HepG2 (cell line): Measurements from ENCODE around the gene ITCH. TPM values are rescaled to one million over a fixed set of nuclear protein-coding genes. Genes with fewer than 3 reads are reported as not detected.

Experiments used
- ARNTL ChIP-seq: sonication (generic); formaldehyde crosslinking; IDR thresholded peaks from 2 replicates; pipeline ENCODE4 v1.4.0; 2020; ENCODE audit warnings: mild to moderate bottlenecking, missing genetic modification reagents
- FOXP1 ChIP-seq, 2 experiments: fragments of 450-650 bp in 1 of 2; IDR thresholded peaks; 2 replicates each; pipeline ENCODE4 v1.6.1; 2017 to 2018; ENCODE audit warnings: antibody characterized with exemption in 1 of 2
- HNRNPLL ChIP-seq: fragments of 200-400 bp; formaldehyde crosslinking; IDR thresholded peaks from 2 replicates; pipeline ENCODE4 v1.6.1; 2017; ENCODE audit warnings: mild to moderate bottlenecking, low read depth, low read length; ENCODE audit not compliant: poor library complexity, severe bottlenecking
- MEIS1 ChIP-seq: sonication (generic); formaldehyde crosslinking; IDR thresholded peaks from 2 replicates; pipeline ENCODE4 v1.9.0; 2021; ENCODE audit warnings: mild to moderate bottlenecking, missing genetic modification reagents, moderate library complexity, borderline replicate concordance
- MTA1 ChIP-seq: sonication (generic); formaldehyde crosslinking; IDR thresholded peaks from 2 replicates; pipeline ENCODE4 v1.4.0; 2020; ENCODE audit warnings: missing genetic modification reagents, mild to moderate bottlenecking, borderline replicate concordance
- MYC ChIP-seq: sonication (generic); formaldehyde crosslinking; IDR thresholded peaks from 2 replicates; pipeline ENCODE4 v1.9.0; 2021; ENCODE audit warnings: missing genetic modification reagents, borderline replicate concordance
- TMF1 ChIP-seq: sonication (generic); formaldehyde crosslinking; IDR thresholded peaks from 2 replicates; pipeline ENCODE4 v1.8.1; 2022; ENCODE audit warnings: low read depth, missing genetic modification reagents
- ZBTB3 ChIP-seq: sonication (generic); formaldehyde crosslinking; IDR thresholded peaks from 2 replicates; pipeline ENCODE4 v1.4.0; 2020; ENCODE audit warnings: low read depth, mild to moderate bottlenecking, moderate library complexity, missing genetic modification reagents, borderline replicate concordance
- ZIK1 ChIP-seq: sonication (generic); formaldehyde crosslinking; IDR thresholded peaks from 2 replicates; pipeline ENCODE4 v1.5.0; 2020; ENCODE audit warnings: mild to moderate bottlenecking, low read depth, missing genetic modification reagents, borderline replicate concordance
- ZNF546 ChIP-seq: sonication (generic); formaldehyde crosslinking; conservative IDR thresholded peaks from 2 replicates; pipeline ENCODE4 v1.8.1; 2023; ENCODE audit warnings: mild to moderate bottlenecking, missing genetic modification reagents
- ZNF644 ChIP-seq: IDR thresholded peaks from 2 replicates; pipeline ENCODE4 v1.6.1; 2016; ENCODE audit warnings: low read depth
- polyA plus RNA-seq, 8 experiments: library from polyadenylated mRNA; depleted of rRNA in 3 of 8; stranded (reverse) in 7 of 8; unstranded in 1 of 8; fragments of >200 nt; fragmentation: Illumina TruSeq in 4 of 8; extraction: Trizol in 4 of 8; gene quantifications; 2 replicates each; pipeline versions ENCODE4 v1.2.1 to v1.2.3, GENCODE V29; 2011 to 2016; ENCODE audit warnings: low read depth in 4 of 8, missing spikeins in 1 of 8, mixed read lengths in 1 of 8; ENCODE audit not compliant: insufficient read depth in 1 of 8
- total RNA-seq, 5 experiments: library from RNA; depleted of rRNA; stranded (reverse); fragments of >200 nt; fragmentation: Illumina TruSeq; extraction: Trizol; gene quantifications; 2 replicates each; pipeline ENCODE4 v1.2.3, GENCODE V29; 2016; ENCODE audit warnings: low read depth in 1 of 5
- TF ChIP-seq, protein P1 (sequence below): sonication (generic); formaldehyde crosslinking; IDR thresholded peaks from 2 replicates; pipeline ENCODE4 v1.4.0; 2020; ENCODE audit warnings: mild to moderate bottlenecking, missing genetic modification reagents, borderline replicate concordance
- TF ChIP-seq, protein P2 (sequence below): sonication (generic); formaldehyde crosslinking; IDR thresholded peaks from 2 replicates; pipeline ENCODE4 v1.5.0; 2020; ENCODE audit warnings: missing genetic modification reagents

ITCH gene
- total and polyA plus RNA-seq, 2 of the 13 experiments (the other 11 are each of a cell fraction or from before 2014, with no cell fraction given) = 20.5 to 112 TPM

DNA sequence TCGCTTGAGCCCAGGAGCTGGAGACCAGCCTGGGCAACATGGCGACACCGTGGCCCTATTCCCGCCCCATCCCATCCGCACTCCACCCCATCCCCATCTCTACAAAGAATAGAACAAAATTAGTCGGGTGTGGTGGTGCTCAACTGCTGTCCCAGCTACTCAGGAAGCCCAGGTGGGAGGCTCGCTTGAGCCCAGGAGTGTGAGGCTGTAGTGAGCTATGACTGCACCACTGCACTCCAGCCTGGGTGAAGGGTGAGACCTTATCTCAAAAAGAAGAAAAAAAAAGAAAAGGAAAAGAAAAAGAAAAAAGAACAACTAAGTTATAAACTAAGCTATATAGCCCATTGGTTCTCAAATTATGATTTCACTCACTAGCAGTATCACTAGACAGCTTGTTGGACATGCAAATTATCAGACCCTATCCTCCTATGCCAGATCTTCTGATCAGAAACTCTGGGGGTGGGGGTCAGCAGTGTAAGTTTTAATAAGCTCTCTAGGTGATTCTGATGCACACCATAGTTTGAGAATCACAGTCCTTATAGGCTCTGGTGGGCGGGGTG, 491 bp upstream of the ITCH start (continued):
- TF ChIP-seq, protein P1, sequence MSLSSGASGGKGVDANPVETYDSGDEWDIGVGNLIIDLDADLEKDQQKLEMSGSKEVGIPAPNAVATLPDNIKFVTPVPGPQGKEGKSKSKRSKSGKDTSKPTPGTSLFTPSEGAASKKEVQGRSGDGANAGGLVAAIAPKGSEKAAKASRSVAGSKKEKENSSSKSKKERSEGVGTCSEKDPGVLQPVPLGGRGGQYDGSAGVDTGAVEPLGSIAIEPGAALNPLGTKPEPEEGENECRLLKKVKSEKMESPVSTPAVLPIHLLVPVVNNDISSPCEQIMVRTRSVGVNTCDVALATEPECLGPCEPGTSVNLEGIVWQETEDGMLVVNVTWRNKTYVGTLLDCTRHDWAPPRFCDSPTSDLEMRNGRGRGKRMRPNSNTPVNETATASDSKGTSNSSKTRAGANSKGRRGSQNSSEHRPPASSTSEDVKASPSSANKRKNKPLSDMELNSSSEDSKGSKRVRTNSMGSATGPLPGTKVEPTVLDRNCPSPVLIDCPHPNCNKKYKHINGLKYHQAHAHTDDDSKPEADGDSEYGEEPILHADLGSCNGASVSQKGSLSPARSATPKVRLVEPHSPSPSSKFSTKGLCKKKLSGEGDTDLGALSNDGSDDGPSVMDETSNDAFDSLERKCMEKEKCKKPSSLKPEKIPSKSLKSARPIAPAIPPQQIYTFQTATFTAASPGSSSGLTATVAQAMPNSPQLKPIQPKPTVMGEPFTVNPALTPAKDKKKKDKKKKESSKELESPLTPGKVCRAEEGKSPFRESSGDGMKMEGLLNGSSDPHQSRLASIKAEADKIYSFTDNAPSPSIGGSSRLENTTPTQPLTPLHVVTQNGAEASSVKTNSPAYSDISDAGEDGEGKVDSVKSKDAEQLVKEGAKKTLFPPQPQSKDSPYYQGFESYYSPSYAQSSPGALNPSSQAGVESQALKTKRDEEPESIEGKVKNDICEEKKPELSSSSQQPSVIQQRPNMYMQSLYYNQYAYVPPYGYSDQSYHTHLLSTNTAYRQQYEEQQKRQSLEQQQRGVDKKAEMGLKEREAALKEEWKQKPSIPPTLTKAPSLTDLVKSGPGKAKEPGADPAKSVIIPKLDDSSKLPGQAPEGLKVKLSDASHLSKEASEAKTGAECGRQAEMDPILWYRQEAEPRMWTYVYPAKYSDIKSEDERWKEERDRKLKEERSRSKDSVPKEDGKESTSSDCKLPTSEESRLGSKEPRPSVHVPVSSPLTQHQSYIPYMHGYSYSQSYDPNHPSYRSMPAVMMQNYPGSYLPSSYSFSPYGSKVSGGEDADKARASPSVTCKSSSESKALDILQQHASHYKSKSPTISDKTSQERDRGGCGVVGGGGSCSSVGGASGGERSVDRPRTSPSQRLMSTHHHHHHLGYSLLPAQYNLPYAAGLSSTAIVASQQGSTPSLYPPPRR (CRISPR knock-in tag) = peak; percentile 25; the same call in 1 of the 2 replicates
- TF ChIP-seq, protein P2, sequence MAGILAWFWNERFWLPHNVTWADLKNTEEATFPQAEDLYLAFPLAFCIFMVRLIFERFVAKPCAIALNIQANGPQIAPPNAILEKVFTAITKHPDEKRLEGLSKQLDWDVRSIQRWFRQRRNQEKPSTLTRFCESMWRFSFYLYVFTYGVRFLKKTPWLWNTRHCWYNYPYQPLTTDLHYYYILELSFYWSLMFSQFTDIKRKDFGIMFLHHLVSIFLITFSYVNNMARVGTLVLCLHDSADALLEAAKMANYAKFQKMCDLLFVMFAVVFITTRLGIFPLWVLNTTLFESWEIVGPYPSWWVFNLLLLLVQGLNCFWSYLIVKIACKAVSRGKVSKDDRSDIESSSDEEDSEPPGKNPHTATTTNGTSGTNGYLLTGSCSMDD = no peak
- TF ChIP-seq FOXP1 (IDR thresholded peaks at IDR 0.05) = no peak
- TF ChIP-seq FOXP1 (CRISPR knock-in tag; IDR thresholded peaks at IDR 0.05) = no peak
- TF ChIP-seq ZNF644 (CRISPR knock-in tag) = peak; percentile 74
- 0 out of 2 replicates have a peak, but pooled peaks have one; percentile 12 for TF ChIP-seq TMF1 (CRISPR knock-in tag)
- 0 out of 2 replicates have a peak, but pooled peaks have one; percentile 31 for TF ChIP-seq ZIK1 (CRISPR knock-in tag)
- TF ChIP-seq ZBTB3 (CRISPR knock-in tag) = peak; percentile 14; the same call in 1 of the 2 replicates
- TF ChIP-seq MTA1 (CRISPR knock-in tag) = no peak
- no peak for TF ChIP-seq MYC (CRISPR knock-in tag)
- TF ChIP-seq ARNTL (CRISPR knock-in tag) = peak; percentile 14; the same call in 1 of the 2 replicates
- no peak for TF ChIP-seq HNRNPLL
- TF ChIP-seq ZNF546 (CRISPR knock-in tag) = peak; percentile 3; the same call in 1 of the 2 replicates
- TF ChIP-seq MEIS1 (CRISPR knock-in tag) = peak; percentile 43; the same call in 1 of the 2 replicates
